ENCODE results near the gene SLC8A1.

SLC8A1 gene

DNA sequence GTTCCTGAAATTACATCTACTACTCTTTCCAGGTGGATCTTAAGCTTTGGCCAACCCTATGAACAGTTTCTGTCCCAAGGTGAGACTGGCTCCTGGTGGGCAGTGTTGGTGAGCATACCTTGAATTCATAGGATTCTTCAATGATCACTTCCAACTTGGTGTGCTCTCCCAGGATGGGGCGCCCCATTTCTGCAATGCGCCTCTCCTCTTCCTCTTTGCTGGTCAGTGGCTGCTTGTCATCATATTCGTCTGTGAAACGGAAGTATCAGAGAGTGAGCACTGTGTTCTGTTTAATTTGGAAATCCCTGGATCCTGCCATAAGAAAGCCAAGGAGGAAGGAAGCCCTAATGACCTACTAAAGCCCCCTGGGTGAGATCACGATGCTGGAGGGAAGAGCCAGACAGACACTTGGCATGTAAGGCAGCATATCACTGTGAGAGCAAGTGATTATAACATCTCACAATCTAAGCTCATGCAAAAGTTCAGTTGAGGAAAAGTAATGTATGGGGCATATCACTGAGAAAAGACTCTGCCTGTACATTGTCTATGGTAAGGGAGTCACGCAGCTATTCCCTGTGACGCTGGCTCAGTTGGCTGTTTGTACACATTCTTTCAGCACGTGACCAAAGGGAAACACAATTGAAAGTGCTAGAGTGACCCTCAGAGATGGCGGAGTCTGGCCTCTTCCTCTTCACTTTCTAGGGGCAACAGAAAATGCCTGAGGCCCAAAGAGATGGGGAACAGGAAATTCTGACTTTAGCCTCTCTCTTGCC lies 287.0 kb downstream of the SLC8A1 start:
- DNase-seq (ENCODE audit: low read depth, low spot score) = no peak
- ChIA-PET CTCF (interaction anchor here (1.3 kb wide), 1 partner anchor 251 kb away, joined by 4 read pairs; no protein-coding TSS in a partner anchor), POLR2A (no interaction called here)
- TF ChIP-seq, protein P1, sequence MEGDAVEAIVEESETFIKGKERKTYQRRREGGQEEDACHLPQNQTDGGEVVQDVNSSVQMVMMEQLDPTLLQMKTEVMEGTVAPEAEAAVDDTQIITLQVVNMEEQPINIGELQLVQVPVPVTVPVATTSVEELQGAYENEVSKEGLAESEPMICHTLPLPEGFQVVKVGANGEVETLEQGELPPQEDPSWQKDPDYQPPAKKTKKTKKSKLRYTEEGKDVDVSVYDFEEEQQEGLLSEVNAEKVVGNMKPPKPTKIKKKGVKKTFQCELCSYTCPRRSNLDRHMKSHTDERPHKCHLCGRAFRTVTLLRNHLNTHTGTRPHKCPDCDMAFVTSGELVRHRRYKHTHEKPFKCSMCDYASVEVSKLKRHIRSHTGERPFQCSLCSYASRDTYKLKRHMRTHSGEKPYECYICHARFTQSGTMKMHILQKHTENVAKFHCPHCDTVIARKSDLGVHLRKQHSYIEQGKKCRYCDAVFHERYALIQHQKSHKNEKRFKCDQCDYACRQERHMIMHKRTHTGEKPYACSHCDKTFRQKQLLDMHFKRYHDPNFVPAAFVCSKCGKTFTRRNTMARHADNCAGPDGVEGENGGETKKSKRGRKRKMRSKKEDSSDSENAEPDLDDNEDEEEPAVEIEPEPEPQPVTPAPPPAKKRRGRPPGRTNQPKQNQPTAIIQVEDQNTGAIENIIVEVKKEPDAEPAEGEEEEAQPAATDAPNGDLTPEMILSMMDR (IDR thresholded peaks at IDR 0.05; ENCODE audit: insufficient read depth, low read length, missing control alignments) = no peak
- no peak overlapping the region for H3K4me3 ChIP-seq (ENCODE audit: low read depth, low read length)

DNA sequence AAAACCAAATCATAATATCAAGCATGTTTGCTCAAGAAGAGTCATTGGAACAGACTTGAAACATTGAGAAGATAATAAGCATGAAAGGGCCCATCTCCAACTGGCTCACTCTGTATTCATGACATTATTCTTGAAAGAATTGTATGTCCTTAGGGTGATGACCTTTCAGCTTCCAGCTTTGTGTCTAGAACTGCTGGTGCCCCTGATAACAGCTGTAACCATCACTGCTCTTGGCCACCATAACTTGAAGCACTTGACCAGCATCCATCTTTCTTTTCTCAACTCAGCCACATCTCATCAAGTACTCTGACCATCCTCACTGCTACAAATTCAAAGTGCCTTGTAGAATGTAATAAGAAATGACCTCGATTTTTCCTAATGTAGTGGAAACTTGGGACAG lies 289.9 kb downstream of the SLC8A1 start:
- no peak for DNase-seq (ENCODE audit: low read depth, low spot score)
- POLR2A ChIA-PET = no interaction called here
- CTCF ChIA-PET = no interaction called here
- TF ChIP-seq, protein P1 (IDR thresholded peaks at IDR 0.05; ENCODE audit: insufficient read depth, low read length, missing control alignments) = no peak
- no peak overlapping the region for H3K4me3 ChIP-seq (ENCODE audit: low read depth, low read length)

DNA sequence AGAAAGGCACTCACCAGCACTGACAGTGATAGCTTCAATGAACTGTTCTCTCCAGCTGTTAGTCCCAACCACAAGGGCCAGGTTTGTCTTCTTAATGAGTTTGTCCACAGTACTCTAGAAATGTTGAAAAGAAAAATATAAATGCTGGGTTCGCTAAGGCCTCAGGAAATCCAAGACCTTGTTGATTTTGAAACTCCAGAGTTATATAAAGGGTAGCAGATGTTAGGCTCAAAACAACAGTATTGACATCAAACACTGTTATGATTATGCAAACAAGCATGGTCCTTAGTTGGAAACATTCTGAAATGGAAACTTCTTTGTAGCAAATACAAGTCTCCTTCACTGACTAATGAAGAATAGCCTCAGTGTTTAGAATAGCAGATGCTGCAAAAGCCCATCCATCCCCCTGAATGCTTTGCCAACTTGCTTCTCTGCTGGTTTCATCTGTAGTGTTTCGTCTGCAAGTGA lies 291.1 kb downstream of the SLC8A1 start:
- DNase-seq (ENCODE audit: low read depth, low spot score) = no peak
- H3K4me3 ChIP-seq (ENCODE audit: low read depth, low read length) = no peak overlapping the region
- TF ChIP-seq, protein P1 (IDR thresholded peaks at IDR 0.05; ENCODE audit: insufficient read depth, low read length, missing control alignments) = no peak
- CTCF ChIA-PET = no interaction called here
- POLR2A ChIA-PET = no interaction called here

DNA sequence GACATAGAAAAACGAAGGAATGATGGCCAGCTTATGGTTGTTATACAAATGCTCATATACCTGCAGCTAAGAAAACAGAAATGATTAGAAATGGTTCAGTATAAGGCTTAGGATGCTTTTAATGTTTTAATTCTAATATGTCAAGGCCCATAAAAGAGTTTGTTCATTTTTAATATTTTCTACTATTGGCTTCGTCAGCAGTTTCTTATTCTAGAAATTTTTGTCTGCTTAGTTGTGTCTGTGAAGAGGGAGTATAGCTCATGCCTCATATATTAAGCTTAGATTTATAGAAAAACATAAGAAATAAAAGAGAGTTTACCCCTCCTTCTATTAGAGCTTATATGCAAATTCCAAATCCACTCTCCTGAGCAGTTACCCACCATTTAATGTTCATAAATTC lies 292.6 kb downstream of the SLC8A1 start:
- TF ChIP-seq, protein P1 (IDR thresholded peaks at IDR 0.05; ENCODE audit: insufficient read depth, low read length, missing control alignments) = no peak
- POLR2A ChIA-PET = no interaction called here
- no peak for DNase-seq (ENCODE audit: low read depth, low spot score)
- CTCF ChIA-PET = no interaction called here
- H3K4me3 ChIP-seq (ENCODE audit: low read depth, low read length) = no peak overlapping the region

DNA sequence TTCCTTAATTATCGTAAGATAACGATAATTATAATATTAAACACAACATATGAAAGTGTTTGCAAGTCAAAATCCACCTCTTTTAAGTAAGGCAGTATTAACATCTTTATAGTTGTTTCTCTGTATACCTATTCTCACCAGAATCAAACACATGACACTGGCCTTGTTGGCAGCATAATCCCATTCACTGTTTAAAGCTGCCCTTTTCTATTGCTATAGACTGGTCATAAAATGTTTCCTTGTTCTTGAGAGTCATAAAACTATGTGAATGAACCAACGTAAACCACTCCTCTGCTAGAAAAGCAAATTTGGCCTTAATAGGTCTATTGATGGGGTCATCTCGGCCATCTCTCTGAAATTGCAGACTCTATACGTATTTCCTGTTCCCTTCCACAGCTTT lies 293.1 kb downstream of the SLC8A1 start:
- DNase-seq (ENCODE audit: low read depth, low spot score) = no peak
- H3K4me3 ChIP-seq (ENCODE audit: low read depth, low read length) = no peak overlapping the region
- CTCF ChIA-PET = no interaction called here
- TF ChIP-seq, protein P1 (IDR thresholded peaks at IDR 0.05; ENCODE audit: insufficient read depth, low read length, missing control alignments) = no peak
- POLR2A ChIA-PET = interaction anchor here (0.6 kb wide), 2 partner anchors 19 to 350 kb away, joined by 3 to 4 read pairs; no protein-coding TSS in a partner anchor

DNA sequence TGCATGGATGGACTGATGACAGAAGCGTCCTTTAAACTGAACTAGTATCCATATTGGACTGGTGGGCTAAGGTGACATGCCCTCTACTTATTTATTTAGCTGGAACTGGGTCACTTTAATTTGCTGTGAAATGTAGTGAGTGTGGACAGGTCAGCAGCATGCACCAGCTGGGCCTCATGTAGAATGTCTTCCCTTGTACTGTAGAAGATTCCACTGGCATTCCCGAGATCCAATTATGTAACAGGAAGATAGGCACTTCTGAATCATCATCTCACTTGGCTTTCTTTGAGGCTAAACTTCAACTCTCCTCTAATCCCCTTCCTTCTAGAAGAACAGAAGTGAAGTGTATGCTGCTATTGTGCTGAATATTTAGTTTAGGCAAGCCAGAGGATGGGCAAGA lies 296.2 kb downstream of the SLC8A1 start:
- CTCF ChIA-PET = interaction anchor here (1.0 kb wide), 1 partner anchor 57 kb away, joined by 3 read pairs; no protein-coding TSS in a partner anchor
- TF ChIP-seq, protein P1 (IDR thresholded peaks at IDR 0.05; ENCODE audit: insufficient read depth, low read length, missing control alignments) = no peak
- DNase-seq (ENCODE audit: low read depth, low spot score) = no peak
- no peak overlapping the region for H3K4me3 ChIP-seq (ENCODE audit: low read depth, low read length)
- POLR2A ChIA-PET = no interaction called here
